Mesenchymal stem cell (in vitro differentiated cells and primary cell): ENCODE measurements around the gene SH3D19.

ENCODE experiments used
- DNase-seq: peaks from one replicate; pipeline ENCODE4 v3.0.0-alpha.2; 2013
- H2AFZ ChIP-seq: one replicate; pipeline ENCODE4 v1.6.1; 2013; ENCODE audit warnings: low read depth, mild to moderate bottlenecking, control low read depth, inconsistent platforms, low read length, moderate library complexity
- H2AK5ac ChIP-seq: 2 replicates; pipeline ENCODE4 v1.6.1; 2013; ENCODE audit warnings: low read length, moderate library complexity, mild to moderate bottlenecking, inconsistent platforms; ENCODE audit not compliant: severe bottlenecking
- H2BK120ac ChIP-seq: one replicate; pipeline ENCODE4 v1.6.1; 2013; ENCODE audit warnings: low read depth, mild to moderate bottlenecking, inconsistent platforms, low read length, moderate library complexity
- H2BK12ac ChIP-seq, 2 experiments: one replicate each; pipeline ENCODE4 v1.6.1; 2013; ENCODE audit warnings: inconsistent platforms in 2 of 2, low read length in 2 of 2, mild to moderate bottlenecking in 2 of 2, moderate library complexity in 2 of 2, control low read depth in 1 of 2
- H2BK15ac ChIP-seq: one replicate; pipeline ENCODE4 v1.6.1; 2013; ENCODE audit warnings: mild to moderate bottlenecking, low read depth, inconsistent platforms; ENCODE audit not compliant: poor library complexity, severe bottlenecking
- H2BK5ac ChIP-seq: 2 replicates; pipeline ENCODE4 v1.6.1; 2013; ENCODE audit warnings: low read depth, mild to moderate bottlenecking, low read length, control low read depth, inconsistent platforms; ENCODE audit not compliant: poor library complexity, severe bottlenecking
- H3K14ac ChIP-seq, 2 experiments: one replicate each; pipeline ENCODE4 v1.6.1; 2013; ENCODE audit warnings: inconsistent platforms in 2 of 2, low read length in 2 of 2, control low read depth in 1 of 2, mild to moderate bottlenecking in 1 of 2, moderate library complexity in 1 of 2
- H3K18ac ChIP-seq, 2 experiments: one replicate each; pipeline ENCODE4 v1.6.1; 2013; ENCODE audit warnings: inconsistent platforms in 2 of 2, low read length in 2 of 2, control low read depth in 1 of 2, low read depth in 1 of 2, mild to moderate bottlenecking in 1 of 2
- H3K23ac ChIP-seq, 2 experiments: one replicate each; pipeline ENCODE4 v1.6.1; 2013; ENCODE audit warnings: inconsistent platforms in 2 of 2, low read length in 2 of 2, mild to moderate bottlenecking in 2 of 2, moderate library complexity in 2 of 2, control low read depth in 1 of 2
- H3K27ac ChIP-seq: 2 replicates; pipeline ENCODE4 v1.5.1; 2013; ENCODE audit warnings: mild to moderate bottlenecking, moderate library complexity, low read length, control low read depth, inconsistent platforms; ENCODE audit not compliant: poor library complexity, severe bottlenecking
- H3K27me3 ChIP-seq, 2 experiments: 2 replicates each; pipeline versions ENCODE4 v1.6.1 to v1.7.0; 2013; ENCODE audit warnings: low read length in 2 of 2, mild to moderate bottlenecking in 2 of 2, moderate library complexity in 2 of 2, control low read depth in 1 of 2, inconsistent platforms in 1 of 2; ENCODE audit not compliant: control insufficient read depth in 1 of 2, insufficient read depth in 1 of 2
- H3K36me3 ChIP-seq, 2 experiments: 2 replicates each; pipeline versions ENCODE4 v1.6.1 to v1.7.0; 2013; ENCODE audit warnings: low read length in 2 of 2, control low read depth in 1 of 2, inconsistent platforms in 1 of 2, low read depth in 1 of 2, mild to moderate bottlenecking in 1 of 2; ENCODE audit not compliant: insufficient read depth in 2 of 2, control insufficient read depth in 1 of 2
- H3K4ac ChIP-seq, 2 experiments: one replicate each; pipeline ENCODE4 v1.6.1; 2013; ENCODE audit warnings: inconsistent platforms in 2 of 2, low read length in 2 of 2, mild to moderate bottlenecking in 2 of 2, moderate library complexity in 2 of 2, control low read depth in 1 of 2, low read depth in 1 of 2
- H3K4me1 ChIP-seq: 2 replicates; pipeline ENCODE4 v1.6.1; 2013; ENCODE audit warnings: low read depth, low read length, control low read depth; ENCODE audit not compliant: control insufficient read depth, insufficient read depth
- H3K4me2 ChIP-seq: 2 replicates; pipeline ENCODE4 v1.6.1; 2013; ENCODE audit warnings: low read length, mild to moderate bottlenecking, inconsistent platforms; ENCODE audit not compliant: poor library complexity, severe bottlenecking
- H3K4me3 ChIP-seq, 2 experiments: 2 replicates each; pipeline versions ENCODE4 v1.5.1 to v1.7.0; 2013; ENCODE audit warnings: low read length in 2 of 2, mild to moderate bottlenecking in 2 of 2, control low read depth in 1 of 2, low read depth in 1 of 2; ENCODE audit not compliant: insufficient read depth in 1 of 2
- H3K79me1 ChIP-seq: replicated peaks from 2 replicates; pipeline ENCODE4 v1.6.1; 2013; ENCODE audit warnings: mild to moderate bottlenecking, control low read depth, low read length, inconsistent platforms; ENCODE audit not compliant: poor library complexity, severe bottlenecking
- H3K9ac ChIP-seq: 2 replicates; pipeline ENCODE4 v1.7.0; 2013; ENCODE audit warnings: mild to moderate bottlenecking, low read length, moderate library complexity
- H3K9me3 ChIP-seq: 2 replicates; pipeline ENCODE4 v1.7.0; 2013; ENCODE audit warnings: mild to moderate bottlenecking, low read length; ENCODE audit not compliant: control insufficient read depth
- H4K8ac ChIP-seq: one replicate; pipeline ENCODE4 v1.6.1; 2013; ENCODE audit warnings: inconsistent platforms, mild to moderate bottlenecking, low read length, moderate library complexity
- H4K91ac ChIP-seq: one replicate; pipeline ENCODE4 v1.6.1; 2013; ENCODE audit warnings: mild to moderate bottlenecking, low read length, inconsistent platforms
- WGBS: methylation state at CpG from one replicate; pipeline ENCODE4 v1.1.7; 2013; ENCODE audit warnings: mixed read lengths; 5-methylcytosine and 5-hydroxymethylcytosine counted together

The SH3D19 gene

GRCh38 chr4:151297170-151297569 is 28.2 kb downstream of the SH3D19 start:
- Histone ChIP-seq H2BK15ac (no peak overlapping the region), H2BK120ac (no peak overlapping the region), H3K9me3 (no peaks in the 10 kb centered on the region), H3K4ac (no peak overlapping the region), H4K8ac (no peak overlapping the region), H3K9ac (no peak overlapping the region), H3K4me2 (no peak overlapping the region), H3K23ac (no peak overlapping the region), H3K27ac (no peak overlapping the region), H3K18ac (no peak overlapping the region), H2AK5ac (no peak overlapping the region), H3K4me1 (no peaks in the 10 kb centered on the region), H3K14ac (no peak overlapping the region), H2BK12ac (no peak overlapping the region), H3K27me3 (no peaks in the 10 kb centered on the region), H2BK5ac (no peak overlapping the region), H3K79me1 (peaks cover 23% of the 10 kb centered on the region), H4K91ac (no peak overlapping the region), H3K36me3 (peaks cover 0 to 4% of the 10 kb centered on the region in 2 experiments), H3K4me3 (no peak overlapping the region), H2AFZ (no peak overlapping the region)
- no peak for DNase-seq

- DNase-seq: no peak
- no peak overlapping the region for H2BK5ac ChIP-seq
- H2BK12ac ChIP-seq: no peak overlapping the region
- H2AK5ac ChIP-seq: no peak overlapping the region
- H3K4me2 ChIP-seq: no peak overlapping the region
- no peak overlapping the region for H3K4me3 ChIP-seq
- no peaks in the 10 kb centered on the region for H3K27me3 ChIP-seq
- 75% methylated on average over 3 of the region's 3 CpGs for WGBS
- H4K8ac ChIP-seq: no peak overlapping the region
- H3K36me3 ChIP-seq: peaks cover 0 to 4% of the 10 kb centered on the region in 2 experiments
- H3K79me1 ChIP-seq: peaks cover 24% of the 10 kb centered on the region
- H2BK15ac ChIP-seq: no peak overlapping the region
- no peak overlapping the region for H4K91ac ChIP-seq
- H2AFZ ChIP-seq: no peak overlapping the region
- no peak overlapping the region for H3K27ac ChIP-seq
- H3K14ac ChIP-seq: no peak overlapping the region
- no peak overlapping the region for H2BK120ac ChIP-seq
- peaks cover 3% of the 10 kb centered on the region for H3K4me1 ChIP-seq
- H3K9ac ChIP-seq: no peak overlapping the region
- no peak overlapping the region for H3K4ac ChIP-seq
- no peak overlapping the region for H3K23ac ChIP-seq
- H3K9me3 ChIP-seq: no peaks in the 10 kb centered on the region
- no peak overlapping the region for H3K18ac ChIP-seq
Observed at GRCh38 chr4:151296227-151296626, 29.2 kb downstream of the SH3D19 start.

- Histone ChIP-seq H4K91ac (no peak overlapping the region), H3K9me3 (no peaks in the 10 kb centered on the region), H3K4me3 (no peak overlapping the region), H3K4ac (no peak overlapping the region), H2AFZ (no peak overlapping the region), H3K9ac (no peak overlapping the region), H4K8ac (no peak overlapping the region), H3K4me1 (peaks cover 3% of the 10 kb centered on the region), H3K27me3 (no peaks in the 10 kb centered on the region), H3K18ac (peak overlapping the region; percentile 3 to 24), H3K79me1 (peaks cover 20% of the 10 kb centered on the region), H3K36me3 (peaks cover 0 to 4% of the 10 kb centered on the region in 2 experiments), H2BK5ac (no peak overlapping the region), H2BK12ac (no peak overlapping the region), H3K27ac (no peak overlapping the region), H2BK15ac (peak overlapping the region; percentile 56), H2AK5ac (no peak overlapping the region), H2BK120ac (no peak overlapping the region), H3K14ac (peak overlapping the region in 1 of 2 experiments; percentile 15), H3K23ac (no peak overlapping the region), H3K4me2 (no peak overlapping the region)
- 97% methylated on average over 5 of the region's 5 CpGs for WGBS
- DNase-seq: no peak
Observed at GRCh38 chr4:151294833-151295496, 30.4 kb downstream of the SH3D19 start.

GRCh38 chr4:151292038-151292437 is 33.4 kb downstream of the SH3D19 start:
- Histone ChIP-seq H2AK5ac (no peak overlapping the region), H3K4me2 (no peak overlapping the region), H3K23ac (no peak overlapping the region), H3K9ac (no peak overlapping the region), H2BK5ac (no peak overlapping the region), H2BK120ac (no peak overlapping the region), H3K4ac (no peak overlapping the region), H3K9me3 (no peaks in the 10 kb centered on the region), H3K27me3 (no peaks in the 10 kb centered on the region), H3K4me1 (peaks cover 3% of the 10 kb centered on the region), H2BK15ac (no peak overlapping the region), H3K79me1 (peaks cover 26% of the 10 kb centered on the region), H3K4me3 (no peak overlapping the region), H3K27ac (no peak overlapping the region), H2AFZ (no peak overlapping the region), H4K8ac (no peak overlapping the region), H3K36me3 (peaks cover 0 to 4% of the 10 kb centered on the region in 2 experiments), H4K91ac (no peak overlapping the region), H3K14ac (no peak overlapping the region), H3K18ac (peak overlapping the region in 1 of 2 experiments; percentile 66), H2BK12ac (peak overlapping the region in 1 of 2 experiments; percentile 31)
- DNase-seq: no peak
- WGBS: 100% methylated on average over 2 of the region's 2 CpGs
